Body of pancreas (tissue), 4 donors: Measurements from ENCODE around the gene LMX1B.

Source experiments
- POLR2A ChIP-seq, 3 donors: fragments of 450-650 bp; IDR thresholded peaks; one replicate each; pipeline ENCODE4 v1.6.1; 2016; ENCODE audit warnings: antibody characterized with exemption in 3 of 3, mild to moderate bottlenecking in 2 of 3
- TF ChIP-seq, protein P1 (sequence below), 7 experiments: fragments of 450-650 bp in 4 of 7; fragments of 200-600 bp in 3 of 7; sonication (generic) in 3 of 7; IDR thresholded peaks; one replicate each; pipeline ENCODE4 v1.5.1; 2016 to 2019; ENCODE audit warnings: antibody characterized with exemption in 7 of 7

DNA sequence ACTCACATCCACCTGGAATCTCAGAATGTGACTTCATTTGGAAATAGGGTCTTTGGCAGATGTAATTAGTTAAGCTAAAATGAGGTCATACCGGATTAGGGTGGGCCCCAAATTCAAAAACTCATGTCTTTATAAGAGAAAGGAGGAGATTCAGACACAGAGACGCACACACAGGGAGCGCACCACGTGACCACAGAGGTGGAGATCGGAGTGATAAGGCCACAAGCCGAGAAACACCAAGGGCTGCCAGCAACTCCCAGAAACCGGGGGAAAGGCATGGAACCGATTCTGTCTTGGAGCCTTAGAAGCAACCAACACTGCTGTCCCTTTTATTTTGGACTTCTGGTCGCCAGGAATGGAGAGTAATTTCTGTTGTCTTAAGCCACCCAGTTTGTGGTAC lies 31.8 kb upstream of the LMX1B start:
- TF ChIP-seq, protein P1, sequence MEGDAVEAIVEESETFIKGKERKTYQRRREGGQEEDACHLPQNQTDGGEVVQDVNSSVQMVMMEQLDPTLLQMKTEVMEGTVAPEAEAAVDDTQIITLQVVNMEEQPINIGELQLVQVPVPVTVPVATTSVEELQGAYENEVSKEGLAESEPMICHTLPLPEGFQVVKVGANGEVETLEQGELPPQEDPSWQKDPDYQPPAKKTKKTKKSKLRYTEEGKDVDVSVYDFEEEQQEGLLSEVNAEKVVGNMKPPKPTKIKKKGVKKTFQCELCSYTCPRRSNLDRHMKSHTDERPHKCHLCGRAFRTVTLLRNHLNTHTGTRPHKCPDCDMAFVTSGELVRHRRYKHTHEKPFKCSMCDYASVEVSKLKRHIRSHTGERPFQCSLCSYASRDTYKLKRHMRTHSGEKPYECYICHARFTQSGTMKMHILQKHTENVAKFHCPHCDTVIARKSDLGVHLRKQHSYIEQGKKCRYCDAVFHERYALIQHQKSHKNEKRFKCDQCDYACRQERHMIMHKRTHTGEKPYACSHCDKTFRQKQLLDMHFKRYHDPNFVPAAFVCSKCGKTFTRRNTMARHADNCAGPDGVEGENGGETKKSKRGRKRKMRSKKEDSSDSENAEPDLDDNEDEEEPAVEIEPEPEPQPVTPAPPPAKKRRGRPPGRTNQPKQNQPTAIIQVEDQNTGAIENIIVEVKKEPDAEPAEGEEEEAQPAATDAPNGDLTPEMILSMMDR (IDR thresholded peaks at IDR 0.05) = no peak
- TF ChIP-seq POLR2A (IDR thresholded peaks at IDR 0.05) = no peak
